ENCODE measurements around the gene ADORA3.

DNA sequence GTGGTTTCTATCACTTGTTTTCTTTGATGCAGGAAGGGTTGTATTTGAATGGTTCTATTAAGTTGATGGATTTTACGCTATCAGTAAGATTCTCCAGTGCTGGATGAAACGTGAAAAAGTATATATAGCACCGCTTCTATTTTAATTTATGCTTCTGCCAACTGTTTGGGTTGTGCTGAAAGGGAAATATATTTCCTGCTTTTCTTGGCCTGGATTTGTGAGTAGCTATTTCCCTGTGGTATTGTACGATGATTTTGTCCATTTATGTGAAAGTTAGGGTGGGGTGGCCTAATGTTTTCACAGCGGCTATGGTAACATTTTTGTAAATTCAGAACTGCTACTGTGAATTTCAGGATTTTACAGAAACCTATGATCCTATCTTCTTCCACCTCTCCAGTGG lies 29.3 kb downstream of the ADORA3 start:
- no peak for TF ChIP-seq CTCF (IDR thresholded peaks at IDR 0.05)
- TF ChIP-seq POLR2A (IDR thresholded peaks at IDR 0.05), result no peak
